ENCODE results near the gene CKB.
A peak's percentile ranks its signal among the peaks of the same experiment; 100 is the strongest.

The CKB gene

DNA sequence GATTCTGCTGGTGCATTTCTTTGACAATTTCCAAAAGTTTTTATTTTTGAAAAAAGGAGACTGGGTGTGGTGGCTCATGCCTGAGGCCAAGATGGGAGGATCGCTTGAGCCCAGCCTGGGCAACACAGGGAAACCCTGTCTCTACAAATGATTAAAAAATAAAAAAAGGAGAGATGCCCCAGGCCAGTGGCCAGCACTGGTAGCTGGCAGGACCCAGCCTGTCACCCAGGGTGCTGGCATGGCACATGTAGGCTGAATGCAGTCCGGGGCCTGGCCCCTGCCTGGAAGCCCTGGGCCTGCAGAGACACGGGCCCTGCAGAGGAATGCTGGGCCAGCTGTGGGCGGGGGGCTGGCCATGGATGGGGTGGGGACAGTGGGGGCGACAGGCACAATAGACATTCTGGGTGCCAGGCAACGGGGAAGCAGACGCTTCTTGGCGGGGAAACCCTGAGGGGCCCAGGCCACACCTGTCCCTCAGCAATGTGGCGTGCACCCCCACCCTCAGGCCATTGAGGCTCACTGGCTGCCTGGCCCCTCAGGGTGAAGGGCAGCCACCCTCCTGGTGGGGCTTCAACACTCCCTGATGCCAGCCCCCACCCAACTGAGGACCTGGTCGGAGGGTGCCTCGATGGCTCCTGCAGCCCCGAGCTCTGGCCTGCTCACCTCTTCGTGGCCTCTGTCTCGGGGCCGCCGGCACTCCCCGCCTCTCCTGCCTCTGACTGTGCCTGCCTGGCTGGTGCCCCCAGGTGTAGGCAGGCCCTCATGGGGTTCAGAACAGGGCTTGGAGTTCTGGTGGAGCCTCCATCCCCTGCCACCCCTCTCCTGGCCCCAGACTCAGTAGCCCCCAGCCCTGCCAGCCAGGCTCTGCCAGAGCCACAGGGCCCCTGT is 18.4 kb upstream of the CKB start:
- TF ChIP-seq, protein P1, sequence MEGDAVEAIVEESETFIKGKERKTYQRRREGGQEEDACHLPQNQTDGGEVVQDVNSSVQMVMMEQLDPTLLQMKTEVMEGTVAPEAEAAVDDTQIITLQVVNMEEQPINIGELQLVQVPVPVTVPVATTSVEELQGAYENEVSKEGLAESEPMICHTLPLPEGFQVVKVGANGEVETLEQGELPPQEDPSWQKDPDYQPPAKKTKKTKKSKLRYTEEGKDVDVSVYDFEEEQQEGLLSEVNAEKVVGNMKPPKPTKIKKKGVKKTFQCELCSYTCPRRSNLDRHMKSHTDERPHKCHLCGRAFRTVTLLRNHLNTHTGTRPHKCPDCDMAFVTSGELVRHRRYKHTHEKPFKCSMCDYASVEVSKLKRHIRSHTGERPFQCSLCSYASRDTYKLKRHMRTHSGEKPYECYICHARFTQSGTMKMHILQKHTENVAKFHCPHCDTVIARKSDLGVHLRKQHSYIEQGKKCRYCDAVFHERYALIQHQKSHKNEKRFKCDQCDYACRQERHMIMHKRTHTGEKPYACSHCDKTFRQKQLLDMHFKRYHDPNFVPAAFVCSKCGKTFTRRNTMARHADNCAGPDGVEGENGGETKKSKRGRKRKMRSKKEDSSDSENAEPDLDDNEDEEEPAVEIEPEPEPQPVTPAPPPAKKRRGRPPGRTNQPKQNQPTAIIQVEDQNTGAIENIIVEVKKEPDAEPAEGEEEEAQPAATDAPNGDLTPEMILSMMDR (IDR thresholded peaks at IDR 0.05; ENCODE audit: insufficient read depth, low read length, poor library complexity, severe bottlenecking), result no peak
- Histone ChIP-seq H3K36me3 (ENCODE audit: control insufficient read depth, insufficient read depth, low read length) (peaks cover 2% of the 10 kb centered on the region; the same call in 1 of the 2 replicates), H3K27me3 (replicated peaks; ENCODE audit: control insufficient read depth, insufficient read depth, low read length) (no peaks in the 10 kb centered on the region), H3K4me3 (replicated peaks; ENCODE audit: low read depth, low read length) (no peak overlapping the region)
- DNase-seq (ENCODE audit: extremely low read depth, insufficient read length), result peak; percentile 9

- Histone ChIP-seq H3K4me3 (replicated peaks; ENCODE audit: low read depth, low read length) (no peak overlapping the region), H3K27me3 (replicated peaks; ENCODE audit: control insufficient read depth, insufficient read depth, low read length) (no peaks in the 10 kb centered on the region), H3K36me3 (ENCODE audit: control insufficient read depth, insufficient read depth, low read length) (peaks cover 2% of the 10 kb centered on the region; the same call in 1 of the 2 replicates)
- TF ChIP-seq, protein P1 (IDR thresholded peaks at IDR 0.05; ENCODE audit: insufficient read depth, low read length, poor library complexity, severe bottlenecking), result no peak
- peak; percentile 16 for DNase-seq (ENCODE audit: extremely low read depth, insufficient read length)
Observed at GRCh38 chr14:103539056-103539825, 16.6 kb upstream of the CKB start.

DNA sequence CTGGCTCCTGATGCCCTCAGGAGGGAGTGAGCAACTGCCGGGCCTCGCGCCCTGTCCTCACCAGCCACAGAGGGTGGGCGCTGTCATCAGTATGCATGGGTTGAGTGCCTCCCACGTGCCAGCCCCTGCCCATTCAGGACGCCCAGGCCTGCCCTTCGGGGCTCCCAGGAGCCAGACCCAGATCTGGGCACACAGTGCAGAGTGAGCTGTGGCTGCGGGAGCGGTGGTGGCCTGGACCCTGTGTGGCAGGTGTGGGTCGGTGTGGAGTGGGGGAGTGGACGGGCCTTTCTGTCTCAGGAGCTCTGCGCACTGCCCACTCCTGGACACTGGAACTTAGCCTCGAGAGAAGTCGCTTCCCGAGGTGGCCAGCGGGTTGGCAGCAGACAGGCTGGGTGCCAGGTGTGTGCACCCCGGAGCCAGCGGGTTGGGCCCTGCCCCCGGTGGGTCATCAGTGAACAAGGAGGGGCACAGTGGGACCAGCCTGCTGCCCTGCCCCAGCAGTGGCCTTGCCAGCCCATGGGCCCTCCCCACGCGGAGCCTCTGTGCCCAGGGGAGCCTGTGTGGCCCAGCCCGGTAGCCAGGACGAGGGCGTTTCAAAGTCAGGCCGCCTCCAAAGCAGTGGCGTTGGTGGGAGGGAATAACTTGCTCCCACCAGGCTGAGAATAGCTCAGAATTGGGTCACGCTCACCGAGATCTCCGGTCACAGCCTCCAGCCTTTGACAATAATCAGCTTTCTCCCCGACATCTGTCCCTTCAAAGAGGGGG is 15.8 kb upstream of the CKB start:
- H3K4me3 ChIP-seq (replicated peaks; ENCODE audit: low read depth, low read length), result no peak overlapping the region
- peaks cover 2% of the 10 kb centered on the region for H3K36me3 ChIP-seq (ENCODE audit: control insufficient read depth, insufficient read depth, low read length)
- no peaks in the 10 kb centered on the region for H3K27me3 ChIP-seq (replicated peaks; ENCODE audit: control insufficient read depth, insufficient read depth, low read length)
- TF ChIP-seq, protein P1 (IDR thresholded peaks at IDR 0.05; ENCODE audit: insufficient read depth, low read length, poor library complexity, severe bottlenecking), result no peak
- DNase-seq (ENCODE audit: extremely low read depth, insufficient read length), result peak; percentile 24

DNA sequence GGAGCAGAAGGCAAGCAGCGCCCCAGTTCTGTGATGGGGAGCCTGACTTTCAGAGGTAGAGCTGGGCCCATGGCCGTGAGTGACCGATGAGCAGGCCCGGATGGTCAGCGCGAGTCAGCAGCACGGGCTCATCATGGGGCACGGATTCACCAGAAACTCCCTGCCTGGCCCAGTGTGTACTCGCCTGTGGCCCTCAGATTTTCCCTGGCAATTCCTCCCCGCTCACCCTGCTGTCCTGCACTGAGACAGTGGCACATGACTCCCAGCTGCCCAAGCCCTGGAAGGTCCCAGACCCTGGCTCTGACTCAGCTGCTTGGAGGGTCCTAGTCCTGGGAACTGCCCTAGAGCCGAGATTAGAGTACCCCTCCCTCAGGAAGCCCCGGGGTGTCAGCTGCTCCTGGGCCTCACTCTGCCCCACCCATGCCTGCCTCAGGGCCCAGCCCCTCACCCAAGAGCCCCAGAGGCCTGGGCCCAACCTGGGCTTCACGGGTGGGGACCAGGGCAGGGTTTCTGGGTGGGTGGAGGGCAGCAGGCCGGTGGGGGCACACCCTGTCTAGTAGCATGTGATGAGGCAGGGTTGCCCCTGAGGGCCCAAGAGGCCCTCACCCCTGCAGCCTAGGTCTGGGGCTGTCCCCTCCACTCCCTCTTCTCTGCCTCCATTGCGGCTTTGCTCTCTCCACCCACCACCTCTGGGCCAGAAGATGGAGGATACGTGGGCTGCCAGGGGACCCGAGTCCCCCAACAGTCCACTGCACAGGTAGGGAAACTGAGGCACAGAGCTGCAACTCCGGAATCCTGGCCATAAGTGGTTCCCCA is 14.8 kb upstream of the CKB start:
- no peak for DNase-seq (ENCODE audit: extremely low read depth, insufficient read length)
- Histone ChIP-seq H3K4me3 (replicated peaks; ENCODE audit: low read depth, low read length) (no peak overlapping the region), H3K36me3 (ENCODE audit: control insufficient read depth, insufficient read depth, low read length) (peaks cover 8% of the 10 kb centered on the region), H3K27me3 (replicated peaks; ENCODE audit: control insufficient read depth, insufficient read depth, low read length) (no peaks in the 10 kb centered on the region)
- TF ChIP-seq, protein P1 (IDR thresholded peaks at IDR 0.05; ENCODE audit: insufficient read depth, low read length, poor library complexity, severe bottlenecking), result no peak

DNA sequence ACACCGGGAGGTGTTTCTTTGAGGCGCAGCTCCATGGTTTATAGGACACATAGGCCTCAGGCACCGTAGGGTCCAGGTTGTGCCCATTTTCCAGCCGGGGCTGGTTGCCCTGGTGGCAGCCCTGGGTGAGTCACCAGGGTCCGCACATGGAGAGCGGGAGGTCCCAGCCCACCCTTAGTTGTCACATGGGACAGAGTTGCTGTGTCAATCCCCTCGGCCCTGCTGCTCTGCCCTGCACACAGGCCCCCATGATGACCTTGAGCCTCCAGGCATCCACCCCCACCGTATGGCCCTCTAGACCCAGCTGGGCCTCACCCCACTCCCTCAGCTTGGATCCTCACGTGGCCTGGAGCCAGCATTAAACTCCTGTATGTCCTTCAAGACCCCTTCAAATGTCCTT is 14.1 kb upstream of the CKB start:
- no peaks in the 10 kb centered on the region for H3K27me3 ChIP-seq (replicated peaks; ENCODE audit: control insufficient read depth, insufficient read depth, low read length)
- peaks cover 12% of the 10 kb centered on the region for H3K36me3 ChIP-seq (ENCODE audit: control insufficient read depth, insufficient read depth, low read length)
- TF ChIP-seq, protein P1 (IDR thresholded peaks at IDR 0.05; ENCODE audit: insufficient read depth, low read length, poor library complexity, severe bottlenecking), result no peak
- DNase-seq (ENCODE audit: extremely low read depth, insufficient read length), result peak; percentile 8
- H3K4me3 ChIP-seq (replicated peaks; ENCODE audit: low read depth, low read length), result no peak overlapping the region

Data from GM06990 (cell line).